Transverse colon (tissue), 4 donors: Measurements from ENCODE around the gene NEURL1B.

Experiments used
- EP300 ChIP-seq: sonication (generic); formaldehyde crosslinking; IDR thresholded peaks from one replicate; pipeline ENCODE4 v1.6.1; 2017; ENCODE audit warnings: antibody characterized with exemption, low read depth
- POLR2A ChIP-seq: fragments of 450-650 bp; IDR thresholded peaks from one replicate; pipeline ENCODE4 v1.6.1; 2016; ENCODE audit warnings: antibody characterized with exemption, mild to moderate bottlenecking, moderate library complexity
- POLR2AphosphoS5 ChIP-seq, 3 donors: sonication (generic); formaldehyde crosslinking; IDR thresholded peaks; one replicate each; pipeline ENCODE4 v1.6.1; 2016; ENCODE audit warnings: antibody characterized with exemption in 3 of 3
- TF ChIP-seq, protein P1 (sequence below), 5 experiments: fragments of 200-600 bp in 3 of 5; fragments of 450-650 bp in 2 of 5; sonication (generic) in 3 of 5; IDR thresholded peaks; 1 replicate in 2 of 5; 2 replicates in 3 of 5; pipeline ENCODE4 v1.5.1; 2016 to 2017; ENCODE audit warnings: antibody characterized with exemption in 5 of 5, inconsistent platforms in 3 of 5, mild to moderate bottlenecking in 2 of 5, moderate library complexity in 1 of 5

DNA sequence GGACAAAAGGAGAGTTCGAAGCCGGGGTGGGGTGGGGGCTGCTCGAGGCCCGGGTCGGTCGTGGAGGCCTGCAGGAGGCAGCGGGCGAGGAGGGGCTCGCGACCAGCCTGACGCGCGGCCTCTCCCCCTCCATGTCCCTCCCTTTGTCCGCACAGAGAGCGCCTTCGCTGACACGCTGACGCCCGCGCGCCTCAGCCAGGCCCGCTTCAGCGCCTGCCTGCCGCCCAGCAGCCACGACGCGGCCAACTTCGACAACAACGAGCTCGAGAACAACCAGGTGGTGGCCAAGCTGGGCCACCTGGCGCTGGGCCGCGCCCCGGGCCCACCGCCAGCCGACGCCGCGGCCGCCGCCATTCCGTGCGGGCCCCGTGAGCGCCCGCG, 42.2 kb downstream of the NEURL1B start:
- TF ChIP-seq, protein P1, sequence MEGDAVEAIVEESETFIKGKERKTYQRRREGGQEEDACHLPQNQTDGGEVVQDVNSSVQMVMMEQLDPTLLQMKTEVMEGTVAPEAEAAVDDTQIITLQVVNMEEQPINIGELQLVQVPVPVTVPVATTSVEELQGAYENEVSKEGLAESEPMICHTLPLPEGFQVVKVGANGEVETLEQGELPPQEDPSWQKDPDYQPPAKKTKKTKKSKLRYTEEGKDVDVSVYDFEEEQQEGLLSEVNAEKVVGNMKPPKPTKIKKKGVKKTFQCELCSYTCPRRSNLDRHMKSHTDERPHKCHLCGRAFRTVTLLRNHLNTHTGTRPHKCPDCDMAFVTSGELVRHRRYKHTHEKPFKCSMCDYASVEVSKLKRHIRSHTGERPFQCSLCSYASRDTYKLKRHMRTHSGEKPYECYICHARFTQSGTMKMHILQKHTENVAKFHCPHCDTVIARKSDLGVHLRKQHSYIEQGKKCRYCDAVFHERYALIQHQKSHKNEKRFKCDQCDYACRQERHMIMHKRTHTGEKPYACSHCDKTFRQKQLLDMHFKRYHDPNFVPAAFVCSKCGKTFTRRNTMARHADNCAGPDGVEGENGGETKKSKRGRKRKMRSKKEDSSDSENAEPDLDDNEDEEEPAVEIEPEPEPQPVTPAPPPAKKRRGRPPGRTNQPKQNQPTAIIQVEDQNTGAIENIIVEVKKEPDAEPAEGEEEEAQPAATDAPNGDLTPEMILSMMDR (IDR thresholded peaks at IDR 0.05) = no peak
- TF ChIP-seq POLR2A (no peak), EP300 (no peak), POLR2AphosphoS5 (IDR thresholded peaks at IDR 0.05) (no peak)
